CD4-positive, alpha-beta memory T cell (primary cell): Measurements from ENCODE around the gene TMA7. TPM values are rescaled to one million over a fixed set of nuclear protein-coding genes. Genes with fewer than 3 reads are reported as not detected.
A peak's percentile ranks its signal among the peaks of the same experiment; 100 is the strongest.
"Not testable (repeated sequence)": the region's sequence is repeated elsewhere in the genome, so short reads cannot be mapped to it uniquely, and the experiment has no call there.

Experiments
- CTCF ChIA-PET: fragments of 350-600 bp; sonication (Branson Sonifier 250); formaldehyde crosslinking; loops from one replicate; lab custom pipeline; 2021; ENCODE audit warnings: inconsistent platforms; ENCODE audit not compliant: partially characterized antibody; lab: Charles Lee
- POLR2A ChIA-PET: fragments of 350-600 bp; sonication (Branson Sonifier 250); formaldehyde crosslinking; loops from one replicate; lab custom pipeline; 2021; ENCODE audit not compliant: partially characterized antibody; lab: Charles Lee
- DNase-seq, 5 donors: peaks; one replicate each; pipeline versions ENCODE4 v3.0.0 to v3.0.0-alpha.2; 2020 to 2022; ENCODE audit warnings: mixed read lengths in 1 of 5
- H3K27ac ChIP-seq: one replicate; pipeline ENCODE4 v1.7.0; 2013; ENCODE audit warnings: low read depth, low read length
- H3K27me3 ChIP-seq: 2 replicates; pipeline ENCODE4 v1.7.0; 2013; ENCODE audit warnings: mild to moderate bottlenecking, low read length, moderate library complexity; ENCODE audit not compliant: insufficient read depth
- H3K36me3 ChIP-seq: 2 replicates; pipeline ENCODE4 v1.7.0; 2013; ENCODE audit warnings: mild to moderate bottlenecking, low read length, moderate library complexity; ENCODE audit not compliant: insufficient read depth
- H3K4me1 ChIP-seq: 2 replicates; pipeline ENCODE4 v1.7.0; 2013; ENCODE audit warnings: mild to moderate bottlenecking, low read length, moderate library complexity; ENCODE audit not compliant: insufficient read depth
- H3K4me3 ChIP-seq, 2 donors: one replicate each; pipeline ENCODE4 v1.7.0; 2013; ENCODE audit warnings: low read length in 2 of 2, mild to moderate bottlenecking in 1 of 2
- H3K9me3 ChIP-seq, 2 donors: one replicate each; pipeline ENCODE4 v1.7.0; 2013; ENCODE audit warnings: low read length in 2 of 2, control low read depth in 1 of 2; ENCODE audit not compliant: control insufficient read depth in 1 of 2
- H3K27ac Mint-ChIP-seq, 7 donors: one replicate each; pipeline ENCODE4 v1.8.0; 2020 to 2021; ENCODE audit warnings: mixed read lengths in 7 of 7, mild to moderate bottlenecking in 6 of 7, inconsistent platforms in 3 of 7, moderate library complexity in 3 of 7
- H3K27me3 Mint-ChIP-seq, 2 donors: one replicate each; pipeline ENCODE4 v1.8.0; 2020 to 2021; ENCODE audit warnings: mixed read lengths in 2 of 2
- H3K36me3 Mint-ChIP-seq, 2 donors: one replicate each; pipeline ENCODE4 v1.8.0; 2020 to 2021; ENCODE audit warnings: mixed read lengths in 2 of 2, inconsistent platforms in 1 of 2, mild to moderate bottlenecking in 1 of 2
- H3K4me1 Mint-ChIP-seq, 4 donors: one replicate each; pipeline ENCODE4 v1.8.0; 2020 to 2021; ENCODE audit warnings: mixed read lengths in 4 of 4, mild to moderate bottlenecking in 1 of 4
- H3K4me3 Mint-ChIP-seq, 8 donors: one replicate each; pipeline ENCODE4 v1.8.0; 2020 to 2021; ENCODE audit warnings: mixed read lengths in 8 of 8, mild to moderate bottlenecking in 7 of 8, moderate library complexity in 6 of 8, inconsistent platforms in 3 of 8
- H3K9me3 Mint-ChIP-seq, 8 donors: one replicate each; pipeline ENCODE4 v1.8.0; 2020 to 2021; ENCODE audit warnings: mixed read lengths in 8 of 8, mild to moderate bottlenecking in 5 of 8, inconsistent platforms in 3 of 8, moderate library complexity in 1 of 8
- intact Hi-C: fragments of 100-400 bp; cut with micrococcal nuclease; formaldehyde crosslinking; loops from one replicate; pipeline ENCODE4 v1.15.1; 2023
- polyA plus RNA-seq, 2 donors: library from polyadenylated mRNA; unstranded; fragments of 300-500 nt; fragmentation: Illumina TruSeq; gene quantifications; one replicate each; pipeline ENCODE4 v1.2.3, GENCODE V29; 2021
- total RNA-seq, 2 experiments: library from RNA; stranded (reverse); gene quantifications; one replicate each; pipeline ENCODE4 v1.2.3, GENCODE V29; 2021

Gene TMA7
- total and polyA plus RNA-seq, 4 experiments from 2014 or later = 309 to 952 (median 537) TPM

GRCh38 chr3:48472923-48473616 lies 33.0 kb downstream of the TMA7 start:
- H3K27me3 Mint-ChIP-seq = no peaks in the 10 kb centered on the region
- H3K27ac ChIP-seq = peak overlapping the region; percentile 97
- peaks cover 34 to 75% (median 54%) of the 10 kb centered on the region in 4 donors for H3K4me1 Mint-ChIP-seq
- peak overlapping the region; percentile 84 to 99 (median 95) for H3K4me3 Mint-ChIP-seq
- POLR2A ChIA-PET = interaction anchor here (0.5 to 4.7 kb wide), 21 partner anchors 8 to 1486 kb away, joined by 3 to 56 read pairs (median 5); partner anchors contain the start of genes ATRIP, CCDC51, NME6 and PFKFB4
- H3K36me3 Mint-ChIP-seq = peaks cover 12 to 31% of the 10 kb centered on the region in 2 donors
- intact Hi-C loops = loop anchor here (1.0 kb wide), 1 partner anchor 33 kb away; the partner anchor contains the start of genes CCDC51 and TMA7
- no peaks in the 10 kb centered on the region for H3K9me3 Mint-ChIP-seq
- DNase-seq = peak; percentile 93 to 98 (median 96)
- peak overlapping the region; percentile 93 to 95 for H3K4me3 ChIP-seq
- peaks cover 11% of the 10 kb centered on the region for H3K36me3 ChIP-seq
- H3K27ac Mint-ChIP-seq = peak overlapping the region; percentile 92 to 100 (median 99)
- H3K9me3 ChIP-seq = no peaks in the 10 kb centered on the region
- peaks cover 86% of the 10 kb centered on the region for H3K4me1 ChIP-seq
- CTCF ChIA-PET = interaction anchor here (0.7 to 11.2 kb wide), 13 partner anchors 16 to 192 kb away, joined by 3 to 83 read pairs (median 4); partner anchors contain the start of genes ATRIP, CCDC51, PFKFB4 and TMA7
- no peaks in the 10 kb centered on the region for H3K27me3 ChIP-seq

GRCh38 chr3:48473617-48473952 lies 33.5 kb downstream of the TMA7 start:
- H3K4me1 Mint-ChIP-seq = peaks cover 38 to 75% (median 55%) of the 10 kb centered on the region in 4 donors
- POLR2A ChIA-PET = interaction anchor here (0.8 to 4.7 kb wide), 15 partner anchors 9 to 233 kb away, joined by 3 to 56 read pairs (median 5); partner anchors contain the start of genes ATRIP, CCDC51, NME6 and PFKFB4
- DNase-seq = no peak
- H3K36me3 Mint-ChIP-seq = peaks cover 10 to 28% of the 10 kb centered on the region in 2 donors
- intact Hi-C loops = loop anchor here (1.0 kb wide), 1 partner anchor 33 kb away; the partner anchor contains the start of genes CCDC51 and TMA7
- peak overlapping the region; percentile 84 to 99 (median 95) for H3K4me3 Mint-ChIP-seq
- no peaks in the 10 kb centered on the region for H3K9me3 Mint-ChIP-seq
- peak overlapping the region; percentile 92 to 100 (median 99) for H3K27ac Mint-ChIP-seq
- Histone ChIP-seq H3K4me1 (peaks cover 86% of the 10 kb centered on the region), H3K4me3 (peak overlapping the region in 1 of 2 donors; percentile 93), H3K27ac (peak overlapping the region; percentile 97), H3K9me3 (no peaks in the 10 kb centered on the region), H3K27me3 (no peaks in the 10 kb centered on the region), H3K36me3 (peaks cover 8% of the 10 kb centered on the region)
- H3K27me3 Mint-ChIP-seq = no peaks in the 10 kb centered on the region
- CTCF ChIA-PET = interaction anchor here (0.7 to 11.2 kb wide), 11 partner anchors 16 to 192 kb away, joined by 3 to 83 read pairs (median 7); partner anchors contain the start of genes CCDC51, PFKFB4 and TMA7

- ChIA-PET POLR2A (interaction anchor here (1.1 to 4.7 kb wide), 9 partner anchors 10 to 173 kb away, joined by 3 to 56 read pairs (median 19); partner anchors contain the start of genes ATRIP, CCDC51, NME6 and PFKFB4), CTCF (interaction anchor here (0.7 to 11.2 kb wide), 8 partner anchors 28 to 191 kb away, joined by 4 to 83 read pairs (median 12); partner anchors contain the start of genes CCDC51 and TMA7)
- H3K36me3 ChIP-seq, intact Hi-C loops, H3K9me3 ChIP-seq, DNase-seq, H3K4me3 ChIP-seq, H3K27me3 Mint-ChIP-seq, H3K4me3 Mint-ChIP-seq, H3K9me3 Mint-ChIP-seq, H3K27me3 ChIP-seq: not testable (repeated sequence)
- H3K4me1 Mint-ChIP-seq = peaks cover 38 to 75% (median 55%) of the 10 kb centered on the region in 4 donors
- peak overlapping the region in 4 of 7 donors; percentile 92 to 100 (median 100) for H3K27ac Mint-ChIP-seq
- Histone ChIP-seq H3K4me1 (peaks cover 86% of the 10 kb centered on the region), H3K27ac (peak overlapping the region; percentile 97)
- peaks cover 5 to 26% of the 10 kb centered on the region in 2 donors for H3K36me3 Mint-ChIP-seq
These were observed 34.0 kb downstream of the TMA7 start for GRCh38 chr3:48474031-48474430.

GRCh38 chr3:48474619-48475018 lies 34.6 kb downstream of the TMA7 start:
- Mint-ChIP-seq H3K4me3 (peak overlapping the region in 4 of 8 donors; percentile 7 to 74 (median 42)), H3K9me3 (no peaks in the 10 kb centered on the region), H3K36me3 (peaks cover 3 to 20% of the 10 kb centered on the region in 2 donors), H3K27ac (peak overlapping the region; percentile 59 to 90 (median 80)), H3K27me3 (no peaks in the 10 kb centered on the region), H3K4me1 (peaks cover 40 to 75% (median 54%) of the 10 kb centered on the region in 4 donors)
- intact Hi-C loops = no loop called here
- ChIA-PET CTCF (interaction anchor here (3.7 to 11.2 kb wide), 2 partner anchors 33 to 39 kb away, joined by 32 to 83 read pairs; no protein-coding TSS in a partner anchor), POLR2A (interaction anchor here (3.1 to 4.7 kb wide), 3 partner anchors 10 to 30 kb away, joined by 19 to 56 read pairs (median 47); partner anchors contain the start of genes ATRIP and SHISA5)
- Histone ChIP-seq H3K36me3 (peaks cover under 1% of the 10 kb centered on the region), H3K4me1 (peaks cover 84% of the 10 kb centered on the region), H3K27me3 (no peaks in the 10 kb centered on the region), H3K4me3 (no peak overlapping the region), H3K9me3 (no peaks in the 10 kb centered on the region), H3K27ac (no peak overlapping the region)
- no peak for DNase-seq

- H3K9me3 ChIP-seq = no peaks in the 10 kb centered on the region
- no peaks in the 10 kb centered on the region for H3K27me3 ChIP-seq
- Mint-ChIP-seq H3K27ac (peak overlapping the region in 6 of 7 donors; percentile 63 to 90 (median 82)), H3K27me3 (no peaks in the 10 kb centered on the region), H3K4me3 (peak overlapping the region in 1 of 8 donors; percentile 74), H3K9me3 (no peaks in the 10 kb centered on the region), H3K4me1 (peaks cover 37 to 74% (median 52%) of the 10 kb centered on the region in 4 donors), H3K36me3 (peaks cover 3 to 15% of the 10 kb centered on the region in 2 donors)
- peaks cover 84% of the 10 kb centered on the region for H3K4me1 ChIP-seq
- CTCF ChIA-PET = interaction anchor here (11.2 kb wide), 1 partner anchor 39 kb away, joined by 83 read pairs; no protein-coding TSS in a partner anchor
- no peak overlapping the region for H3K27ac ChIP-seq
- POLR2A ChIA-PET = interaction anchor here (4.0 to 4.7 kb wide), 2 partner anchors 29 to 30 kb away, joined by 47 to 56 read pairs; partner anchors contain the start of genes ATRIP and SHISA5
- no peak for DNase-seq
- no peaks in the 10 kb centered on the region for H3K36me3 ChIP-seq
- intact Hi-C loops = no loop called here
- H3K4me3 ChIP-seq = no peak overlapping the region
These were observed 35.1 kb downstream of the TMA7 start for GRCh38 chr3:48475188-48475587.

- no peak for DNase-seq
- peaks cover 76% of the 10 kb centered on the region for H3K4me1 ChIP-seq
- Mint-ChIP-seq H3K9me3 (no peaks in the 10 kb centered on the region), H3K4me1 (peaks cover 38 to 72% (median 52%) of the 10 kb centered on the region in 4 donors), H3K27me3 (no peaks in the 10 kb centered on the region), H3K4me3 (peak overlapping the region in 3 of 8 donors; percentile 12 to 97 (median 52)), H3K36me3 (peaks cover 3 to 15% of the 10 kb centered on the region in 2 donors), H3K27ac (peak overlapping the region in 6 of 7 donors; percentile 56 to 99 (median 94))
- no peaks in the 10 kb centered on the region for H3K36me3 ChIP-seq
- H3K27me3 ChIP-seq = no peaks in the 10 kb centered on the region
- no peak overlapping the region for H3K27ac ChIP-seq
- POLR2A ChIA-PET = interaction anchor here (0.6 to 4.8 kb wide), 5 partner anchors 8 to 37 kb away, joined by 3 to 60 read pairs (median 3); partner anchors contain the start of genes ATRIP and CCDC51
- H3K4me3 ChIP-seq = no peak overlapping the region
- no peaks in the 10 kb centered on the region for H3K9me3 ChIP-seq
- CTCF ChIA-PET = interaction anchor here (0.8 to 11.2 kb wide), 6 partner anchors 11 to 81 kb away, joined by 3 to 83 read pairs (median 5); partner anchors contain the start of genes CCDC51 and TMA7
- intact Hi-C loops = no loop called here
These were observed 36.5 kb downstream of the TMA7 start for GRCh38 chr3:48476426-48477053.
